Right ventricle myocardium superior (tissue), 1 donor: ENCODE results near the gene ATP6V1G1. TPM values are rescaled to one million over a fixed set of nuclear protein-coding genes. Genes with fewer than 3 reads are reported as not detected.

ENCODE experiments used
- ATAC-seq: fragments of 200-7000 bp; cut with Tn5 transposase; one replicate; pipeline ENCODE4 v1.9.1; 2020; ENCODE audit warnings: mild to moderate bottlenecking; ENCODE audit not compliant: poor library complexity
- DNase-seq: peaks from one replicate; pipeline ENCODE4 v3.0.0-alpha.2; 2020
- intact Hi-C: fragments of 100-400 bp; cut with DNase I; formaldehyde crosslinking; loops from one replicate; pipeline ENCODE4 v1.11.2; 2022
- total RNA-seq: library from RNA; stranded (reverse); fragmentation: NEBNext Ultra II Directional; extraction: Animal tissue kit (Norgen Biotek cat#: 25700); gene quantifications from one replicate; pipeline ENCODE4 v1.2.1, GENCODE V29; 2021
- donor health status: DM: no; HTN: yes; CAD: no; lungs with severe emphysema.

ATP6V1G1 gene
- total RNA-seq, 1 donor from 2014 or later: 60.2 TPM

- DNase-seq (no peak), ATAC-seq (no peak)
- intact Hi-C loops: no loop called here
Observed at GRCh38 chr9:114633438-114634089, 46.0 kb downstream of the ATP6V1G1 start.

GRCh38 chr9:114634387-114634786 is 46.8 kb downstream of the ATP6V1G1 start:
- intact Hi-C loops: no loop called here
- no peak for DNase-seq
- ATAC-seq: no peak

- DNase-seq: no peak
- ATAC-seq: no peak
- intact Hi-C loops: no loop called here
Observed at GRCh38 chr9:114638404-114638803, 50.8 kb downstream of the ATP6V1G1 start.

GRCh38 chr9:114641967-114642366 is 54.4 kb downstream of the ATP6V1G1 start:
- ATAC-seq: peak; percentile 48
- no peak for DNase-seq
- intact Hi-C loops: no loop called here

GRCh38 chr9:114643001-114643400 is 55.4 kb downstream of the ATP6V1G1 start:
- intact Hi-C loops: no loop called here
- ATAC-seq (no peak), DNase-seq (no peak)

- ATAC-seq (no peak), DNase-seq (no peak)
- intact Hi-C loops: no loop called here
Observed at GRCh38 chr9:114643896-114644295, 56.3 kb downstream of the ATP6V1G1 start.

Other genes with a start within 250 kb of the ATP6V1G1 start
- 4.6 TPM for gene AKNA, start 199.8 kb upstream of the ATP6V1G1 start, total RNA-seq
- 0.56 TPM for gene WHRN, start 82.3 kb upstream of the ATP6V1G1 start, total RNA-seq
- 2.7 TPM for gene TMEM268, start 23.5 kb downstream of the ATP6V1G1 start, total RNA-seq
- gene TEX53, start 70.0 kb downstream of the ATP6V1G1 start, total RNA-seq: not detected
- not detected for gene TEX48, start 94.4 kb downstream of the ATP6V1G1 start, total RNA-seq
- not detected for gene TNFSF15, start 218.3 kb downstream of the ATP6V1G1 start, total RNA-seq